Mesenchymal stem cell (in vitro differentiated cells and primary cell): ENCODE measurements around the gene GRID2.
"Not testable (repeated sequence)": the region's sequence is repeated elsewhere in the genome, so short reads cannot be mapped to it uniquely, and the experiment has no call there.

ENCODE experiments used
- DNase-seq: peaks from one replicate; pipeline ENCODE4 v3.0.0-alpha.2; 2013
- H2AFZ ChIP-seq: one replicate; pipeline ENCODE4 v1.6.1; 2013; ENCODE audit warnings: low read depth, mild to moderate bottlenecking, control low read depth, inconsistent platforms, low read length, moderate library complexity
- H2AK5ac ChIP-seq: 2 replicates; pipeline ENCODE4 v1.6.1; 2013; ENCODE audit warnings: low read length, moderate library complexity, mild to moderate bottlenecking, inconsistent platforms; ENCODE audit not compliant: severe bottlenecking
- H2BK120ac ChIP-seq: one replicate; pipeline ENCODE4 v1.6.1; 2013; ENCODE audit warnings: low read depth, mild to moderate bottlenecking, inconsistent platforms, low read length, moderate library complexity
- H2BK12ac ChIP-seq, 2 experiments: one replicate each; pipeline ENCODE4 v1.6.1; 2013; ENCODE audit warnings: inconsistent platforms in 2 of 2, low read length in 2 of 2, mild to moderate bottlenecking in 2 of 2, moderate library complexity in 2 of 2, control low read depth in 1 of 2
- H2BK15ac ChIP-seq: one replicate; pipeline ENCODE4 v1.6.1; 2013; ENCODE audit warnings: mild to moderate bottlenecking, low read depth, inconsistent platforms; ENCODE audit not compliant: poor library complexity, severe bottlenecking
- H2BK5ac ChIP-seq: 2 replicates; pipeline ENCODE4 v1.6.1; 2013; ENCODE audit warnings: low read depth, mild to moderate bottlenecking, low read length, control low read depth, inconsistent platforms; ENCODE audit not compliant: poor library complexity, severe bottlenecking
- H3K14ac ChIP-seq, 2 experiments: one replicate each; pipeline ENCODE4 v1.6.1; 2013; ENCODE audit warnings: inconsistent platforms in 2 of 2, low read length in 2 of 2, control low read depth in 1 of 2, mild to moderate bottlenecking in 1 of 2, moderate library complexity in 1 of 2
- H3K18ac ChIP-seq, 2 experiments: one replicate each; pipeline ENCODE4 v1.6.1; 2013; ENCODE audit warnings: inconsistent platforms in 2 of 2, low read length in 2 of 2, control low read depth in 1 of 2, low read depth in 1 of 2, mild to moderate bottlenecking in 1 of 2
- H3K23ac ChIP-seq, 2 experiments: one replicate each; pipeline ENCODE4 v1.6.1; 2013; ENCODE audit warnings: inconsistent platforms in 2 of 2, low read length in 2 of 2, mild to moderate bottlenecking in 2 of 2, moderate library complexity in 2 of 2, control low read depth in 1 of 2
- H3K27ac ChIP-seq: 2 replicates; pipeline ENCODE4 v1.5.1; 2013; ENCODE audit warnings: mild to moderate bottlenecking, moderate library complexity, low read length, control low read depth, inconsistent platforms; ENCODE audit not compliant: poor library complexity, severe bottlenecking
- H3K27me3 ChIP-seq, 2 experiments: 2 replicates each; pipeline versions ENCODE4 v1.6.1 to v1.7.0; 2013; ENCODE audit warnings: low read length in 2 of 2, mild to moderate bottlenecking in 2 of 2, moderate library complexity in 2 of 2, control low read depth in 1 of 2, inconsistent platforms in 1 of 2; ENCODE audit not compliant: control insufficient read depth in 1 of 2, insufficient read depth in 1 of 2
- H3K36me3 ChIP-seq, 2 experiments: 2 replicates each; pipeline versions ENCODE4 v1.6.1 to v1.7.0; 2013; ENCODE audit warnings: low read length in 2 of 2, control low read depth in 1 of 2, inconsistent platforms in 1 of 2, low read depth in 1 of 2, mild to moderate bottlenecking in 1 of 2; ENCODE audit not compliant: insufficient read depth in 2 of 2, control insufficient read depth in 1 of 2
- H3K4ac ChIP-seq, 2 experiments: one replicate each; pipeline ENCODE4 v1.6.1; 2013; ENCODE audit warnings: inconsistent platforms in 2 of 2, low read length in 2 of 2, mild to moderate bottlenecking in 2 of 2, moderate library complexity in 2 of 2, control low read depth in 1 of 2, low read depth in 1 of 2
- H3K4me1 ChIP-seq: 2 replicates; pipeline ENCODE4 v1.6.1; 2013; ENCODE audit warnings: low read depth, low read length, control low read depth; ENCODE audit not compliant: control insufficient read depth, insufficient read depth
- H3K4me2 ChIP-seq: 2 replicates; pipeline ENCODE4 v1.6.1; 2013; ENCODE audit warnings: low read length, mild to moderate bottlenecking, inconsistent platforms; ENCODE audit not compliant: poor library complexity, severe bottlenecking
- H3K4me3 ChIP-seq, 2 experiments: 2 replicates each; pipeline versions ENCODE4 v1.5.1 to v1.7.0; 2013; ENCODE audit warnings: low read length in 2 of 2, mild to moderate bottlenecking in 2 of 2, control low read depth in 1 of 2, low read depth in 1 of 2; ENCODE audit not compliant: insufficient read depth in 1 of 2
- H3K79me1 ChIP-seq: replicated peaks from 2 replicates; pipeline ENCODE4 v1.6.1; 2013; ENCODE audit warnings: mild to moderate bottlenecking, control low read depth, low read length, inconsistent platforms; ENCODE audit not compliant: poor library complexity, severe bottlenecking
- H3K9ac ChIP-seq: 2 replicates; pipeline ENCODE4 v1.7.0; 2013; ENCODE audit warnings: mild to moderate bottlenecking, low read length, moderate library complexity
- H3K9me3 ChIP-seq: 2 replicates; pipeline ENCODE4 v1.7.0; 2013; ENCODE audit warnings: mild to moderate bottlenecking, low read length; ENCODE audit not compliant: control insufficient read depth
- H4K8ac ChIP-seq: one replicate; pipeline ENCODE4 v1.6.1; 2013; ENCODE audit warnings: inconsistent platforms, mild to moderate bottlenecking, low read length, moderate library complexity
- H4K91ac ChIP-seq: one replicate; pipeline ENCODE4 v1.6.1; 2013; ENCODE audit warnings: mild to moderate bottlenecking, low read length, inconsistent platforms
- WGBS: methylation state at CpG from one replicate; pipeline ENCODE4 v1.1.7; 2013; ENCODE audit warnings: mixed read lengths; 5-methylcytosine and 5-hydroxymethylcytosine counted together

GRID2 gene

DNA sequence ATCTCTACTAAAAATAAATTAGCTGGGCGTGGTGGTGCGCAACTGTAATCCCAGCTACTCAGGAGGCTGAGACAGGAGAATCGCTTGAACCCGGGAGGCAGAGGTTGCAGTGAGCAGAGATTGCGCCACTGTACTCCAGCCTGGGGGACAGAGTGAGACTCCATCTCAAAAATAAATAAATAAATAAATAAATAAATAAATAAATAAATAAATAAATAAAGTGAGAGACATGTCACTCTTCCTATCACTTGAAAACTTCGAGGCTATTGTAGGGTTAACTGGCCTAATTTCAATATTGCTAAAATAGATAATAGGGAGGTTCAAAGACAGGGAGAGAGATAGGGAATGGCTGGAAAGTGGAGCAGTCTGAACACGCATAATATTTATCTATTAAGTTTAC lies 99.8 kb downstream of the GRID2 start:
- H3K9me3 ChIP-seq, DNase-seq, H2BK12ac ChIP-seq, H3K79me1 ChIP-seq, H3K27ac ChIP-seq, H3K4me3 ChIP-seq, H2AFZ ChIP-seq, H3K4me1 ChIP-seq, H3K9ac ChIP-seq, H3K14ac ChIP-seq, H2BK120ac ChIP-seq, H4K91ac ChIP-seq, H3K4me2 ChIP-seq, H3K23ac ChIP-seq, H3K18ac ChIP-seq, H2BK15ac ChIP-seq, H3K36me3 ChIP-seq, H3K27me3 ChIP-seq, H3K4ac ChIP-seq, H2BK5ac ChIP-seq, H4K8ac ChIP-seq, H2AK5ac ChIP-seq: not testable (repeated sequence)
- 100% methylated on average over 4 of the region's 7 CpGs for WGBS

DNA sequence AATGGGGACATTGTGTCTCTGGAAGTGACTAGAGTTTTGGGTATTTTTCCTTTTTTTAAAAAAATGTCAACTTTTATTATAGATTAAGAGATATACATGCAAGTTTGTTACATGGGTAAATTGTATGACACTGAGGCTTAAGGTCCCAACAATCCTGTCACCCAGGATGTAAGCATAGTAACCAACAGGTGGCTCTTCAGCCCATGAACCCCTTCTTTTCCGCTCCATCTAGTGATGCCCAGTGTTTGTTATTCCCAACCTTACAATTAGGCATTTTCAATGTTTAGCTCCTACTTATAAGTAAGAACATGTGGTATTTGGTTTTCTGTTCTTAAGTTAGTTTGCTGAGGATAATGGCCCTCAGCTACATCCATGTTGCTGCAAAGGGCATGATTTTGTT lies 102.7 kb downstream of the GRID2 start:
- Histone ChIP-seq H2BK12ac (no peak overlapping the region), H3K14ac (no peak overlapping the region), H2AK5ac (no peak overlapping the region), H3K4me1 (no peaks in the 10 kb centered on the region), H3K36me3 (no peaks in the 10 kb centered on the region), H3K79me1 (no peaks in the 10 kb centered on the region), H4K8ac (no peak overlapping the region), H3K4me3 (no peak overlapping the region), H2BK120ac (no peak overlapping the region), H3K4me2 (no peak overlapping the region), H2BK5ac (no peak overlapping the region), H3K4ac (no peak overlapping the region), H3K27ac (no peak overlapping the region), H3K9me3 (no peaks in the 10 kb centered on the region), H4K91ac (no peak overlapping the region), H2AFZ (no peak overlapping the region), H3K27me3 (no peaks in the 10 kb centered on the region), H3K9ac (no peak overlapping the region), H3K23ac (no peak overlapping the region), H2BK15ac (no peak overlapping the region), H3K18ac (no peak overlapping the region)
- no CpG with 5 or more reads among the region's 1 CpG for WGBS
- no peak for DNase-seq

DNA sequence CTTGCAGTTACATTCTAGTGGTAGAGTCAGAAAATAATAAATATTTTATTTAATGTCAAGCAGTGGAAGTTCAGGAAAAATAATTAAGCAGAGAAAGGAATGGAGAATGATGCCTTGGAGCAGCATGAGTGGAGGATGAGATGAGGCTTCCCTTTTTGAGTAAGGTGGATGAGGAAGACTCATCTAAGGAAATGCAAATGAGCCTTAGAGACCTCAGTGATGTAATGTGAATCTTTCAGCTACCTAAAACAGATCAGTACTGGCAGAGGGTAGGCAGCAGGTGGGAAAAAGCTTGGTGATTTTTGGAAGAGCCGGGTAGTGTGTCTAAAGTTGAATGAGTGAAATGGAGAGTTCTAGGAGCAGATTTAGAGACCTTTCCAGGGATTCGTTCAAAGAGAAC lies 118.2 kb downstream of the GRID2 start:
- WGBS = 49% methylated on average over 2 of the region's 2 CpGs

DNA sequence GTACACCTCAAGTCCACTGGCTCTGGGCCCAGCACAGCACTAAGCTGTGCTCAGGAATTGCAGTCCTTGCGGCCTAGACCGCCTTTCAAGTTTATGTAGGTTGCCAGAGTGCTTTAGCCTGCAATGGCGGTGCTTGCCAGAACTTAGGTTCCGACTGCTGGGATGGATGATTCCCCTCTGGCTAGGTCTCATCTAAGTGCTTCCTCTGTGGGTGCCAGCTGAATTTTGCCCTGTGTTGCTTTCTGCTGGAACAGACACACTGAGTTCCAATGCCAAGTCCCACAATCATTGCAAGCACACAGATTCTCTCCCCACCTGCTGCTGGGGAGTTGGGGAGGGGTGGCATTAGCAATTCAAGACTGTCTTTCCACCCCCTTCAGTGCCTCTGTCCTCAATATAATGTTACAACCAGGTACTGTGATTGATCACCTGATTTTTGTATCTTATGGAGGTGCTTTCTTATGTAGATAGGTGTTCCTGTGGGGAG lies 129.5 kb downstream of the GRID2 start:
- Histone ChIP-seq H3K9ac (no peak overlapping the region), H3K9me3 (no peaks in the 10 kb centered on the region), H2BK5ac (no peak overlapping the region), H2AFZ (no peak overlapping the region), H3K4me2 (no peak overlapping the region), H3K4me3 (no peak overlapping the region), H3K27me3 (no peaks in the 10 kb centered on the region), H3K18ac (no peak overlapping the region), H2AK5ac (no peak overlapping the region), H3K79me1 (no peaks in the 10 kb centered on the region), H3K4ac (no peak overlapping the region), H4K8ac (no peak overlapping the region), H3K14ac (no peak overlapping the region), H3K36me3 (no peaks in the 10 kb centered on the region), H4K91ac (no peak overlapping the region), H3K27ac (no peak overlapping the region), H2BK120ac (no peak overlapping the region), H3K4me1 (no peaks in the 10 kb centered on the region), H2BK15ac (no peak overlapping the region), H3K23ac (no peak overlapping the region), H2BK12ac (no peak overlapping the region)
- DNase-seq = no peak
- 99% methylated on average over 4 of the region's 4 CpGs for WGBS

More for the DNA sequence above, 118.2 kb downstream of the GRID2 start:
- H3K14ac ChIP-seq = no peak overlapping the region
- no peak overlapping the region for H3K23ac ChIP-seq
- H3K27ac ChIP-seq = no peak overlapping the region
- H3K9ac ChIP-seq = no peak overlapping the region
- no peak overlapping the region for H2BK15ac ChIP-seq
- no peaks in the 10 kb centered on the region for H3K9me3 ChIP-seq
- no peak overlapping the region for H2BK120ac ChIP-seq
- H3K4ac ChIP-seq = no peak overlapping the region
- no peaks in the 10 kb centered on the region for H3K79me1 ChIP-seq
- H3K27me3 ChIP-seq = no peaks in the 10 kb centered on the region
- no peaks in the 10 kb centered on the region for H3K4me1 ChIP-seq
- no peak overlapping the region for H3K4me3 ChIP-seq
- no peak overlapping the region for H2BK5ac ChIP-seq
- H3K18ac ChIP-seq = no peak overlapping the region
- no peaks in the 10 kb centered on the region for H3K36me3 ChIP-seq
- no peak overlapping the region for H2AFZ ChIP-seq
- no peak overlapping the region for H2AK5ac ChIP-seq
- H4K91ac ChIP-seq = no peak overlapping the region
- DNase-seq = no peak
- no peak overlapping the region for H4K8ac ChIP-seq
- no peak overlapping the region for H2BK12ac ChIP-seq
- H3K4me2 ChIP-seq = no peak overlapping the region
